ENCODE measurements around the gene PSMD13. TPM values are rescaled to one million over a fixed set of nuclear protein-coding genes. Genes with fewer than 3 reads are reported as not detected.

PSMD13 gene
- total RNA-seq, 2 experiments from 2014 or later = 246 to 250 TPM

- ChIA-PET CTCF (interaction anchor here (1.0 to 1.1 kb wide), 2 partner anchors 16 to 25 kb away, joined by 3 read pairs; no protein-coding TSS in a partner anchor), POLR2A (no interaction called here)
These were observed 1.6 kb upstream of the PSMD13 start for GRCh38 chr11:235180-235579.

GRCh38 chr11:235609-235996, 1.2 kb upstream of the PSMD13 start:
- CTCF ChIA-PET = no interaction called here
- POLR2A ChIA-PET = interaction anchor here (1.9 kb wide), 1 partner anchor 28 kb away, joined by 5 read pairs; the partner anchor contains the start of genes BET1L and RIC8A

- ChIA-PET CTCF (interaction anchor here (0.8 to 1.7 kb wide), 5 partner anchors 15 to 79 kb away, joined by 3 to 12 read pairs (median 3); no protein-coding TSS in a partner anchor), POLR2A (interaction anchor here (1.0 to 1.9 kb wide), 3 partner anchors 21 to 120 kb away, joined by 3 to 8 read pairs (median 5); partner anchors contain the start of genes BET1L and RIC8A)
These were observed 591 bp upstream of the PSMD13 start, which contains the start of gene SIRT3 for GRCh38 chr11:235997-236773. Gene SIRT3 (minus strand): TSS chr11:236342. CDS start chr11:236328, 14 bp downstream.

GRCh38 chr11:238346-238745, 1.6 kb downstream of the PSMD13 start:
- CTCF ChIA-PET = interaction anchor here (1.7 kb wide), 1 partner anchor 12 kb away, joined by 12 read pairs; no protein-coding TSS in a partner anchor
- POLR2A ChIA-PET = interaction anchor here (1.8 kb wide), 1 partner anchor 118 kb away, joined by 8 read pairs; no protein-coding TSS in a partner anchor

- POLR2A ChIA-PET = no interaction called here
- CTCF ChIA-PET = interaction anchor here (1.8 kb wide), 1 partner anchor 10 kb away, joined by 5 read pairs; no protein-coding TSS in a partner anchor
These were observed 3.5 kb downstream of the PSMD13 start for GRCh38 chr11:240315-240714.

- CTCF ChIA-PET = interaction anchor here (0.7 to 0.8 kb wide), 2 partner anchors 9 kb away, joined by 3 to 4 read pairs; no protein-coding TSS in a partner anchor
- POLR2A ChIA-PET = no interaction called here
These were observed 4.9 kb downstream of the PSMD13 start for GRCh38 chr11:241634-242033.

- ChIA-PET CTCF (interaction anchor here (0.7 to 1.0 kb wide), 2 partner anchors 24 to 43 kb away, joined by 3 to 4 read pairs; no protein-coding TSS in a partner anchor), POLR2A (no interaction called here)
These were observed 7.6 kb downstream of the PSMD13 start for GRCh38 chr11:244376-244775.

- POLR2A ChIA-PET = no interaction called here
These were observed 12.3 kb downstream of the PSMD13 start for GRCh38 chr11:249062-249461.

GRCh38 chr11:250274-250673, 13.5 kb downstream of the PSMD13 start:
- CTCF ChIA-PET = interaction anchor here (0.6 to 2.0 kb wide), 26 partner anchors 7 to 269 kb away, joined by 3 to 12 read pairs (median 3); partner anchors contain the start of genes BET1L, NLRP6, PSMD13 and RIC8A

More at GRCh38 chr11:249062-249461, 12.3 kb downstream of the PSMD13 start:
- CTCF ChIA-PET = interaction anchor here (1.4 to 1.9 kb wide), 4 partner anchors 11 to 199 kb away, joined by 3 to 6 read pairs (median 4); no protein-coding TSS in a partner anchor

GRCh38 chr11:250740-251299, 14.0 kb downstream of the PSMD13 start:
- POLR2A ChIA-PET = interaction anchor here (0.6 to 0.8 kb wide), 3 partner anchors 32 to 43 kb away, joined by 3 read pairs; partner anchors contain the start of genes BET1L, PGGHG and RIC8A

More at GRCh38 chr11:250274-250673, 13.5 kb downstream of the PSMD13 start:
- POLR2A ChIA-PET = interaction anchor here (0.6 to 0.8 kb wide), 3 partner anchors 33 to 43 kb away, joined by 3 read pairs; partner anchors contain the start of genes BET1L, PGGHG and RIC8A

GRCh38 chr11:251550-251949, 14.8 kb downstream of the PSMD13 start:
- CTCF ChIA-PET = interaction anchor here (0.8 to 2.0 kb wide), 14 partner anchors 9 to 113 kb away, joined by 3 to 12 read pairs (median 4); partner anchors contain the start of gene PSMD13
- POLR2A ChIA-PET = no interaction called here

More at GRCh38 chr11:250740-251299, 14.0 kb downstream of the PSMD13 start:
- CTCF ChIA-PET = interaction anchor here (0.6 to 2.0 kb wide), 29 partner anchors 8 to 268 kb away, joined by 3 to 12 read pairs (median 3); partner anchors contain the start of genes BET1L, NLRP6, PSMD13 and RIC8A

GRCh38 chr11:252666-253065, 15.9 kb downstream of the PSMD13 start:
- POLR2A ChIA-PET = no interaction called here
- CTCF ChIA-PET = interaction anchor here (0.7 to 1.1 kb wide), 2 partner anchors 16 to 115 kb away, joined by 3 read pairs; partner anchors contain the start of gene PSMD13

- CTCF ChIA-PET = interaction anchor here (0.6 kb wide), 1 partner anchor 16 kb away, joined by 4 read pairs; the partner anchor contains the start of gene PSMD13
- POLR2A ChIA-PET = no interaction called here
These were observed 16.5 kb downstream of the PSMD13 start for GRCh38 chr11:253160-253885.

- POLR2A ChIA-PET = no interaction called here
- CTCF ChIA-PET = no interaction called here
These were observed 17.1 kb downstream of the PSMD13 start for GRCh38 chr11:253886-254270.

- POLR2A ChIA-PET = no interaction called here
- CTCF ChIA-PET = no interaction called here
These were observed 18.4 kb downstream of the PSMD13 start for GRCh38 chr11:255176-255575.

- ChIA-PET CTCF (no interaction called here), POLR2A (no interaction called here)
These were observed 19.0 kb downstream of the PSMD13 start for GRCh38 chr11:255816-256215.

GRCh38 chr11:256952-257737, 20.4 kb downstream of the PSMD13 start:
- POLR2A ChIA-PET = no interaction called here
- CTCF ChIA-PET = no interaction called here
